Keratinocyte (primary cell): ENCODE data around the gene POLR1H. TPM values are rescaled to one million over a fixed set of nuclear protein-coding genes. Genes with fewer than 3 reads are reported as not detected.
"Not testable (repeated sequence)": the region's sequence is repeated elsewhere in the genome, so short reads cannot be mapped to it uniquely, and the experiment has no call there.

ENCODE experiments used
- DNase-seq: peaks from one replicate; pipeline ENCODE4 v3.0.0-alpha.2; 2011; ENCODE audit warnings: low read depth, missing footprints, low spot score
- FAIRE-seq: peaks from 2 replicates; lab custom pipeline; 2011; peaks lifted over from hg19 to GRCh38; lab: Jason Lieb, UNC
- H2AFZ ChIP-seq: 2 replicates; pipeline ENCODE4 v1.6.0; 2012; ENCODE audit warnings: low read length, control low read depth, inconsistent platforms; ENCODE audit not compliant: control insufficient read depth
- H3K27ac ChIP-seq: 2 replicates; pipeline ENCODE4 v1.5.1; 2011; ENCODE audit warnings: low read length; ENCODE audit not compliant: control insufficient read depth, insufficient read depth
- H3K27me3 ChIP-seq: 3 replicates; pipeline ENCODE4 v1.6.0; 2011; ENCODE audit warnings: low read length; ENCODE audit not compliant: control insufficient read depth, insufficient read depth; ENCODE audit errors: extremely low read depth
- H3K36me3 ChIP-seq, 2 experiments: 2 replicates in 1 of 2; 3 replicates in 1 of 2; pipeline ENCODE4 v1.5.1; 2011; ENCODE audit warnings: low read length in 2 of 2, mild to moderate bottlenecking in 1 of 2; ENCODE audit not compliant: control insufficient read depth in 2 of 2, insufficient read depth in 2 of 2; ENCODE audit errors: extremely low read depth in 1 of 2
- H3K4me1 ChIP-seq: 3 replicates; pipeline ENCODE4 v1.5.1; 2011; ENCODE audit warnings: low read length; ENCODE audit not compliant: control insufficient read depth, insufficient read depth; ENCODE audit errors: extremely low read depth
- H3K4me2 ChIP-seq: 3 replicates; pipeline ENCODE4 v1.6.0; 2011; ENCODE audit warnings: low read depth, low read length; ENCODE audit not compliant: control insufficient read depth, insufficient read depth; ENCODE audit errors: extremely low read depth
- H3K4me3 ChIP-seq, 3 experiments: fragments of 200-600 bp in 1 of 3; sonication (generic) in 1 of 3; 2 replicates in 2 of 3; 3 replicates in 1 of 3; pipeline ENCODE4 v1.5.1; 2011 to 2016; ENCODE audit warnings: low read length in 3 of 3, mild to moderate bottlenecking in 3 of 3, control low read depth in 2 of 3, inconsistent platforms in 1 of 3, low read depth in 1 of 3, mixed read lengths in 1 of 3, mixed run types in 1 of 3, moderate library complexity in 1 of 3; ENCODE audit not compliant: control insufficient read depth in 2 of 3, insufficient read depth in 2 of 3; ENCODE audit errors: extremely low read depth in 1 of 3
- H3K79me2 ChIP-seq: 2 replicates; pipeline ENCODE4 v1.6.0; 2012; ENCODE audit warnings: low read length; ENCODE audit not compliant: control insufficient read depth, insufficient read depth
- H3K9ac ChIP-seq: 3 replicates; pipeline ENCODE4 v1.6.0; 2011; ENCODE audit warnings: low read length; ENCODE audit not compliant: control insufficient read depth, insufficient read depth; ENCODE audit errors: extremely low read depth
- H3K9me1 ChIP-seq: 3 replicates; pipeline ENCODE4 v1.6.0; 2011; ENCODE audit warnings: low read length; ENCODE audit not compliant: control insufficient read depth, insufficient read depth; ENCODE audit errors: extremely low read depth
- H3K9me3 ChIP-seq: 2 replicates; pipeline ENCODE4 v1.5.1; 2012; ENCODE audit warnings: low read depth, low read length; ENCODE audit not compliant: control insufficient read depth
- H4K20me1 ChIP-seq: 3 replicates; pipeline ENCODE4 v1.6.0; 2011; ENCODE audit warnings: low read length; ENCODE audit not compliant: control insufficient read depth, insufficient read depth; ENCODE audit errors: extremely low read depth
- CTCF ChIP-seq, 3 experiments: IDR thresholded peaks in 1 of 3; conservative IDR thresholded peaks in 1 of 3; optimal IDR thresholded peaks in 1 of 3; 2 replicates in 2 of 3; 3 replicates in 1 of 3; pipeline versions ENCODE3 to v1.5.1; 2011; ENCODE audit warnings: low read length in 3 of 3, mild to moderate bottlenecking in 3 of 3, moderate library complexity in 2 of 3, control low read depth in 1 of 3, inconsistent platforms in 1 of 3; ENCODE audit not compliant: insufficient read depth in 2 of 3; ENCODE audit errors: extremely low read depth in 1 of 3
- EZH2 ChIP-seq: IDR thresholded peaks from one replicate; pipeline ENCODE4 v1.6.1; 2012; ENCODE audit warnings: inconsistent platforms, mild to moderate bottlenecking, low read length, moderate library complexity
- dilution Hi-C: fragments of 300-500 bp; cut with MboI; formaldehyde crosslinking; loops from one replicate; pipeline ENCODE4 v1.7.0; 2020; ENCODE audit warnings: low sequenced_read_pairs; ENCODE audit not compliant: extremely low pct_ligation_motif_present
- polyA plus RNA-seq, 5 experiments: library from polyadenylated mRNA; depleted of rRNA in 3 of 5; stranded (reverse) in 3 of 5; stranded (forward) in 1 of 5; unstranded in 1 of 5; fragments of >200 nt; gene quantifications; 1 replicate in 1 of 5; 2 replicates in 3 of 5; 3 replicates in 1 of 5; pipeline versions ENCODE4 v1.2.1 to v1.2.3, GENCODE V29; 2011 to 2012; ENCODE audit warnings: missing spikeins in 2 of 5, low read depth in 1 of 5, low replicate concordance in 1 of 5

POLR1H gene
- polyA plus RNA-seq, 1 donor (not counting 4 experiments of a cell fraction or from before 2014, with no cell fraction given): 28.8 TPM

GRCh38 chr6:30022189-30022588 is 38.9 kb upstream of the POLR1H start:
- Histone ChIP-seq H3K79me2 (no peaks in the 10 kb centered on the region), H3K27ac (no peak overlapping the region), H3K27me3 (no peaks in the 10 kb centered on the region), H3K4me3 (no peak overlapping the region), H3K4me1 (no peaks in the 10 kb centered on the region), H4K20me1 (no peaks in the 10 kb centered on the region), H3K9ac (no peak overlapping the region), H3K9me3 (no peaks in the 10 kb centered on the region), H3K9me1 (no peaks in the 10 kb centered on the region), H3K4me2 (no peak overlapping the region), H3K36me3 (no peaks in the 10 kb centered on the region), H2AFZ (no peak overlapping the region)
- no peak for TF ChIP-seq CTCF (optimal IDR thresholded peaks at IDR 0.05 in 1 of 3, IDR thresholded peaks at IDR 0.05 in 1 of 3, conservative IDR thresholded peaks at IDR 0.05 in 1 of 3; ENCODE audit: extremely low read depth in 1 of 3, insufficient read depth in 2 of 3, low read length in 3 of 3)
- TF ChIP-seq EZH2: no peak
- FAIRE-seq (no peak), DNase-seq (no peak)
- dilution Hi-C loops: no loop called here

- H3K4me2 ChIP-seq, H3K4me1 ChIP-seq, FAIRE-seq, H3K36me3 ChIP-seq, dilution Hi-C loops, DNase-seq, H3K4me3 ChIP-seq, H4K20me1 ChIP-seq, H3K27me3 ChIP-seq, H3K9me3 ChIP-seq, H3K9ac ChIP-seq, H2AFZ ChIP-seq, H3K27ac ChIP-seq, H3K79me2 ChIP-seq, H3K9me1 ChIP-seq: not testable (repeated sequence)
Measured at GRCh38 chr6:30022712-30023111, 38.4 kb upstream of the POLR1H start.

GRCh38 chr6:30025186-30025585 is 35.9 kb upstream of the POLR1H start:
- Histone ChIP-seq H3K4me2 (no peak overlapping the region), H3K27ac (no peak overlapping the region), H3K4me3 (no peak overlapping the region), H3K79me2 (no peaks in the 10 kb centered on the region), H3K36me3 (no peaks in the 10 kb centered on the region), H3K9ac (no peak overlapping the region), H3K9me1 (no peaks in the 10 kb centered on the region), H4K20me1 (no peaks in the 10 kb centered on the region), H3K9me3 (no peaks in the 10 kb centered on the region), H3K27me3 (no peaks in the 10 kb centered on the region), H2AFZ (no peak overlapping the region), H3K4me1 (no peaks in the 10 kb centered on the region)
- no peak for DNase-seq
- TF ChIP-seq CTCF (optimal IDR thresholded peaks at IDR 0.05 in 1 of 3, IDR thresholded peaks at IDR 0.05 in 1 of 3, conservative IDR thresholded peaks at IDR 0.05 in 1 of 3; ENCODE audit: extremely low read depth in 1 of 3, insufficient read depth in 2 of 3, low read length in 3 of 3) (no peak), EZH2 (no peak)
- no peak for FAIRE-seq
- dilution Hi-C loops: no loop called here
